Naive B cell (primary cell): ENCODE data around the gene GBX1. TPM values are rescaled to one million over a fixed set of nuclear protein-coding genes. Genes with fewer than 3 reads are reported as not detected.

Source experiments
- ATAC-seq, 2 donors: fragments of 150-1000 bp; cut with Tn5 transposase; 2 replicates each; pipeline ENCODE4 v1.10.0; 2021; ENCODE audit warnings: low read depth in 2 of 2, mild to moderate bottlenecking in 2 of 2, moderate library complexity in 2 of 2
- DNase-seq: peaks from one replicate; pipeline ENCODE4 v3.0.0; 2022
- H3K27ac Mint-ChIP-seq, 6 donors: one replicate each; pipeline ENCODE4 v1.8.0; 2020 to 2022; ENCODE audit warnings: mild to moderate bottlenecking in 6 of 6, mixed read lengths in 6 of 6, moderate library complexity in 5 of 6, inconsistent platforms in 2 of 6
- H3K27me3 Mint-ChIP-seq, 3 donors: one replicate each; pipeline ENCODE4 v1.8.0; 2021 to 2022; ENCODE audit warnings: mixed read lengths in 3 of 3, mild to moderate bottlenecking in 1 of 3
- H3K36me3 Mint-ChIP-seq, 2 donors: one replicate each; pipeline ENCODE4 v1.8.0; 2020 to 2022; ENCODE audit warnings: mixed read lengths in 2 of 2, inconsistent platforms in 1 of 2, mild to moderate bottlenecking in 1 of 2
- H3K4me1 Mint-ChIP-seq, 3 donors: one replicate each; pipeline ENCODE4 v1.8.0; 2020 to 2022; ENCODE audit warnings: mixed read lengths in 3 of 3, inconsistent platforms in 1 of 3, mild to moderate bottlenecking in 1 of 3, moderate library complexity in 1 of 3
- H3K4me3 Mint-ChIP-seq, 8 donors: one replicate each; pipeline ENCODE4 v1.8.0; 2020 to 2022; ENCODE audit warnings: mild to moderate bottlenecking in 8 of 8, mixed read lengths in 8 of 8, moderate library complexity in 8 of 8, inconsistent platforms in 2 of 8
- H3K9me3 Mint-ChIP-seq, 7 donors: one replicate each; pipeline ENCODE4 v1.8.0; 2020 to 2022; ENCODE audit warnings: mixed read lengths in 7 of 7, mild to moderate bottlenecking in 5 of 7, inconsistent platforms in 2 of 7, moderate library complexity in 1 of 7
- polyA plus RNA-seq, 6 donors: library from polyadenylated mRNA; unstranded; fragments of 300-500 nt; fragmentation: Illumina TruSeq; gene quantifications; one replicate each; pipeline ENCODE4 v1.2.3, GENCODE V29; 2021; ENCODE audit warnings: low read depth in 6 of 6

GBX1 gene
- polyA plus RNA-seq, 6 donors from 2014 or later: not detected

DNA sequence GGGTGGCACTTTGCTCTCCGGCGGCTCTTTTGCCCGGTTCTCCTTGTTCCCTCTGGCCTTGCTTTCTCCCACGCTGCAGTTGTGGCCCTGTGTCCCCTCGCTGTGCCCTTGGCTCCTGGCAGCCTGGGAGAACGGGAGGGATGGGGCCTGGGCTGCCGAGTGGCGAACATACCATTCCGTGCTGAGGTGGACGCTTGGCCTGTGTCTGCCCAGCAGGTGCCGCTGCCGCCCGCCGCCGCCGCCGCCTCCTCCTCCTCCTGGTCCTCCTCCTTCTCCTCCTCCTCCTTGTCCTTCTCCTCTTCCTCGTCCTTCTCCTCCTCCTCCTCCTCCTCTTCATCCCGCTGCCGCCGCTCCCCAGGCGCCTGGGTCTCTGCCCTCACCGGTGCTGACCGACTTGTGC, 45.2 kb downstream of the GBX1 start:
- Mint-ChIP-seq H3K27me3 (peaks cover 24 to 45% (median 34%) of the 10 kb centered on the region in 3 donors), H3K27ac (peak overlapping the region in 1 of 6 donors; percentile 90), H3K4me1 (peaks cover 7 to 9% (median 9%) of the 10 kb centered on the region in 3 donors), H3K9me3 (no peaks in the 10 kb centered on the region), H3K4me3 (no peak overlapping the region), H3K36me3 (no peaks in the 10 kb centered on the region)
- no peak for ATAC-seq
- DNase-seq: no peak

DNA sequence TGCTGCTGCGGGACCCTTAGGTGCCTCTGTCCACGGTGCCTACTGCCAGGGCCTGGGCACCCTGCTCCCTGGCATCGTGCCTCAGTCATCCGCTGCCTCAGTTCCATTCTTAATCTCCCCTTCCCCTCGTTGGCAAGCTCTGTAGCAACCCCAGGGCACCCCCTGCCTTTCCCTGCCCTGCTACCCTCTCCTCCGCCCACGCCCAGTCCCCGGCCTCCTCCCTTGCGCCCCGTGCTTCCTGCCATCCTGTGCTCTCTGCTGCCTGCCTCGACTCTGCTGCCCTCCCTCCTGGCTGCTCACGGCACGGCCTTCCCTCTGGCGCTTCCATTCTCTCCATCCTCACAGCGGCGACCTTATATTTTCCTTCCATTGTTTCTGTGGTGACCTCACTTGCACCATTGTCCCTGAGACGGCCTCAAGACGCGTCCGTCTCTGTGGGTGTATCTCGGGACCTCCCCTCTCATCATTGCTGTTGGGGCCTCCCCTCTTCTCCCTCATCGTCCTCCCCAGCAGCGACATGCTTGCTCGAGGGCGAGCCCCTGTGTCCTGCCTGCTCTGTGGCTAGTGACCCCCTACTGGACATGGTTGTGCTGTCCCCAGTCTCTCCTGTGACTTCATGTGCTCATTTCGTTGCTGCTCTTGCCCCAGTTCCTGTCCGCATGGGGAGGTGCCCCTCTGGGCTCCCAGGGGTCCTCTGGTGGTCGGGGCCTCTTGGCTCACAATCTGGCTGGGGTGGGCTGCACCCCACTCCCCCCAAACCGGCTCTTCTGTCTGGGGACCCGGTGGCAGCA, 45.9 kb downstream of the GBX1 start:
- Mint-ChIP-seq H3K36me3 (no peaks in the 10 kb centered on the region), H3K4me1 (peaks cover 7 to 9% (median 9%) of the 10 kb centered on the region in 3 donors), H3K27me3 (peaks cover 24 to 52% (median 41%) of the 10 kb centered on the region in 3 donors), H3K9me3 (no peaks in the 10 kb centered on the region), H3K4me3 (no peak overlapping the region), H3K27ac (peak overlapping the region in 3 of 6 donors; percentile 37 to 72 (median 54))
- DNase-seq (no peak), ATAC-seq (no peak)

DNA sequence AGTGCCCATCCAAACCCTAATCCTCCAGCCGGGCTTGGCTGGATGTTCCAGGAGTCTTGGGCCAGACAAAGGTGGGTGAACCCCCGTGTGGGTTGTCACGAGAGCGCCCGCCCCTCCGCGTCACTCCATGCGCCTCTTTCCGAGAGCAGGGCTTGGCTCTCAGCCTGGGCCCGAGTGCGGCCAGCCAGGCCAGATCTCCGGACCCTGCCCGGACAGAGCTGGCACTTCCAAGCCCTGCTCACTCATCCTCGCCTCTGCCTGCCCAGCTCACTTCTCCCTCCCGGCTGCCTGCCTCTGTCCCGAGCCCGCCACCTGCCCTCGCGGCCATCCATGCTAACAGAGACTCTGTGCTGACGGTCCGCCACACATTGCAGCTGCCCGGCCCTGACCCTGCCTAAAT, 46.6 kb downstream of the GBX1 start:
- H3K36me3 Mint-ChIP-seq: no peaks in the 10 kb centered on the region
- peak overlapping the region in 1 of 6 donors; percentile 57 for H3K27ac Mint-ChIP-seq
- H3K27me3 Mint-ChIP-seq: peaks cover 24 to 59% (median 45%) of the 10 kb centered on the region in 3 donors
- DNase-seq (no peak), ATAC-seq (no peak)
- no peaks in the 10 kb centered on the region for H3K9me3 Mint-ChIP-seq
- peaks cover 9% of the 10 kb centered on the region in 3 donors for H3K4me1 Mint-ChIP-seq
- H3K4me3 Mint-ChIP-seq: peak overlapping the region in 1 of 8 donors; percentile 76

DNA sequence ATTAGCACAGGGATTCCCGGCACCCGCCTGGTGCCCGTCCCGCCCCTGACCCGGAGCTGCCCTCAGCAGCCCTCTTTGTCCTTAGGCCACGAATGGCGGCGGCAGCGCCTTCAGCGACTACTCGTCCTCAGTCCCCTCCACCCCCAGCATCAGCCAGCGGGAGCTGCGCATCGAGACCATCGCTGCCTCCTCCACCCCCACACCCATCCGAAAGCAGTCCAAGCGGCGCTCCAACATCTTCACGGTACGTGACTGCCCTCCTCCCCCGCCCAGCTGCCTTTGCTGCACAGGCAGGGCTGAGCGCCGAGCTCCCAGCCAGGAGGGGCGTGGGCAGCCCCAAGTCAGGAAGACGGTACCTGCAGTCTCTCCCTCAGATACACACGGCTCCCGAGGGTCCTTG, 47.6 kb downstream of the GBX1 start:
- ATAC-seq (no peak), DNase-seq (no peak)
- Mint-ChIP-seq H3K27me3 (peaks cover 24 to 59% (median 50%) of the 10 kb centered on the region in 3 donors), H3K9me3 (no peaks in the 10 kb centered on the region), H3K4me3 (no peak overlapping the region), H3K4me1 (peaks cover 9 to 13% (median 9%) of the 10 kb centered on the region in 3 donors), H3K27ac (no peak overlapping the region), H3K36me3 (no peaks in the 10 kb centered on the region)

DNA sequence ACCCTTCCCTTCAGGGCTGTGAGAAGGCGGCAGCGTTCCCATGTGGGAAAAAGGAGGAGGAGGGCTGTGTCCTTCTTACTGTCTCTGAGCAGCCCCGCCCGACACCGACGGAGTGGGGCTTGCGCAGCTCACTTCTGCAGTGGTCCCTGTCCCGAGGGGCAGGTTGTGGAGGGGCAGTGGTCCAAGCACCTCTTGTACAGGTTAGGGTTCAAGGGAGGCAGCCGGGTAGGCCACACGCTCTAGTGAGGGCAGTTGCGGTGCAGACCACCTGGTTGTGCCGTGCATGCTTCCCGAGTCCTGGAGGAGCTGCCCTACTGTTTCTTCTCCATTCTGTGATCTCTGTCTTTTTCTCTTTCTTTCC, 48.5 kb downstream of the GBX1 start:
- peak overlapping the region in 2 of 8 donors; percentile 10 to 55 for H3K4me3 Mint-ChIP-seq
- peaks cover 17 to 51% (median 47%) of the 10 kb centered on the region in 3 donors for H3K27me3 Mint-ChIP-seq
- no peak for DNase-seq
- H3K36me3 Mint-ChIP-seq: no peaks in the 10 kb centered on the region
- no peak overlapping the region for H3K27ac Mint-ChIP-seq
- peaks cover 5 to 12% (median 8%) of the 10 kb centered on the region in 3 donors for H3K4me1 Mint-ChIP-seq
- ATAC-seq: no peak
- H3K9me3 Mint-ChIP-seq: no peaks in the 10 kb centered on the region

DNA sequence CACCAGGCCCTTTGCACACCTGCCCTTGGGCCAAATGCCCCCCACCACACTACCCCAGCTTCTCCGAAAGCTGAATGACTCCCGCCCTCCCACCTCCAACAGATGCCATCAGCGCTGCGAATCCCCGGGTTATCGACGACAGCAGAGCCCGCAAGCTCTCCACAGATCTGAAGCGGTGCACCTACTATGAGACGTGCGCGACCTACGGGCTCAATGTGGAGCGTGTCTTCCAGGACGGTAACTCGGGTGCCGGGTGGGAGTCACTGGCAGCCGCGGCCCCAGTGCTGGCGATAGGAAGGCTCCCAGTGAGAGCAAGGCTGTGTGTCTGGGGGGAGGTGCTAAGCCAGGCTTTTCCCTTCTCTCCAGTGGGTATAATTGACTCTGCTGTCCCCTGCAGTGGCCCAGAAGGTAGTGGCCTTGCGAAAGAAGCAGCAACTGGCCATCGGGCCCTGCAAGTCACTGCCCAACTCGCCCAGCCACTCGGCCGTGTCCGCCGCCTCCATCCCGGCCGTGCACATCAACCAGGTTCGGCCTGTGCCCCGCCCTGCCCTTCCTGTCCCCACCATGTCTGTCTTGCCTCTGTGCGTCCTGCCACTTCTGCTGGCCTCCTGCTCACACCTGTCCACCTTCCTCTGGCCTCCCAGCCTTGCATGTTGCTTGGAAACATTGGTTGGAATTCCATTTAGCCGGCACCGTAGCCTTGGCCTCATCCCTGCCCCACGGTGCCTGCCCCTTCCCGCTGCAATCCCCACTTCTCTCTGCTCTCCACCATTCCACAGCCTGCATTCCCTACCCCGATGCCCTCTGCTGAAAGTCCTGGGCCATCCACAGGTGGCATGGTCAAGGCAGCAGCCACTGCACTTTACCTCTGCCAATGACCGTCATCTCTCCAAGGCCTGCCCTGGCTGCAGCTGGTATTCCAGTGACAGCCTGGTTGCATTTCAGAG, 49.1 kb downstream of the GBX1 start:
- ATAC-seq (no peak), DNase-seq (no peak)
- Mint-ChIP-seq H3K27me3 (peaks cover 21 to 49% (median 40%) of the 10 kb centered on the region in 3 donors), H3K27ac (no peak overlapping the region), H3K4me3 (no peak overlapping the region), H3K9me3 (no peaks in the 10 kb centered on the region), H3K36me3 (no peaks in the 10 kb centered on the region), H3K4me1 (peaks cover 0 to 9% (median 4%) of the 10 kb centered on the region in 3 donors)

DNA sequence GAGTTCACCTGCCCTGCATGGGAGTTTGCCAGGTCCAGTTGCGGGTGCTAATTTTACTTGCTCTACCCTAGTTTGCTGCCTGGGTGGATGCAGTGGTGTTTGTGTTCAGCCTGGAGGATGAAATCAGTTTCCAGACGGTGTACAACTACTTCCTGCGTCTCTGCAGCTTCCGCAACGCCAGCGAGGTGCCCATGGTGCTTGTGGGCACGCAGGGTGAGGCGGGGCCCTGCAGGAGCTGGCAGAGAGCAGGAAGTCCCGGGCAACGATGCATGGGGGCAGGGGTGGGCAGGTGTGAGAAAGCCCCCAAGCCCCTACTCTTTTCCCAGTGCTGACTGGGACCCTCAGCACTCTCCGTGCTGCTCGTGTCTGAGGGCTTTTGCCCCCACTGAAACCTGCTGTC, 49.9 kb downstream of the GBX1 start:
- DNase-seq: no peak
- peak overlapping the region in 2 of 8 donors; percentile 41 to 51 for H3K4me3 Mint-ChIP-seq
- H3K27me3 Mint-ChIP-seq: peaks cover 26 to 54% (median 46%) of the 10 kb centered on the region in 3 donors
- no peaks in the 10 kb centered on the region for H3K36me3 Mint-ChIP-seq
- H3K9me3 Mint-ChIP-seq: no peaks in the 10 kb centered on the region
- peak overlapping the region in 1 of 6 donors; percentile 29 for H3K27ac Mint-ChIP-seq
- H3K4me1 Mint-ChIP-seq: peaks cover 0 to 9% (median 4%) of the 10 kb centered on the region in 3 donors
- peak in 1 of 2 donors; percentile 30 for ATAC-seq

DNA sequence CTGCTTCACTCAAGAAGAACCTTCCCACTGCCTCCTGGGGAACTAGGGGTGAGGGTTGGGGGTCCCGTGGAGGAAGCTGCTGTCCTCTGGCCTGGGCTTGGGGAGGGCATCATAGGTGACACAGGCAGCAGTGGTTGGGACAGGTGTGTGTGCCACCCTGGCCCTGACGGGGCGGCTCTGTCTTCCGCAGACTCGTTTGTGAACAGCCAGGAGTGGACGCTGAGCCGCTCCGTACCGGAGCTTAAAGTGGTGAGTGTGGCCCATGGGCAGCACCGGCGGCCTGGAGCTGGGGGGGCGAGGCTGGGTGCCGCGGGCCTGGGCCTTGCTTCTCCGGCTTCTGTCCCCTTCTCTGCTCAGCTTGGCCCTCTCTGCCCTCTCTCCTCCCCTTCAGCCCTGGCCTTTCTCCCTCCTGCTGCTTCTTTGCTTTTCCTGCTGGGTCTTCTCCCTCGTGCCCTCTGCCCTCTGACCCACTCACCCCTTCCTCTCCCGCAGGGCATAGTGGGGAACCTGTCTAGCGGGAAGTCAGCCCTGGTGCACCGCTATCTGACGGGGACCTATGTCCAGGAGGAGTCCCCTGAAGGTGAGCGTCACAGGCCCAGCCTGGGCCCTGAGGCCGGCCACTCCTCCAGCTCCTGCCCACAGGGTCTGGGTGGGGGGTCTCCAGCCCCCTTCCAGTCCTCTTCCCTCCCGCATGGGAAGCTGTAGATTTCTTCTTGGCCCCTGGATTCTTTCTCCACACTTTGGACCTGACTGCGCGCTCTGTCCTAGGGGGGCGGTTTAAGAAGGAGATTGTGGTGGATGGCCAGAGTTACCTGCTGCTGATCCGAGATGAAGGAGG, 50.7 kb downstream of the GBX1 start:
- Mint-ChIP-seq H3K27ac (peak overlapping the region in 1 of 6 donors; percentile 57), H3K4me3 (peak overlapping the region in 4 of 8 donors; percentile 10 to 51 (median 25)), H3K36me3 (no peaks in the 10 kb centered on the region), H3K4me1 (peaks cover 0 to 9% (median 4%) of the 10 kb centered on the region in 3 donors), H3K9me3 (no peaks in the 10 kb centered on the region), H3K27me3 (peaks cover 26 to 61% (median 51%) of the 10 kb centered on the region in 3 donors)
- no peak for DNase-seq
- ATAC-seq: no peak

DNA sequence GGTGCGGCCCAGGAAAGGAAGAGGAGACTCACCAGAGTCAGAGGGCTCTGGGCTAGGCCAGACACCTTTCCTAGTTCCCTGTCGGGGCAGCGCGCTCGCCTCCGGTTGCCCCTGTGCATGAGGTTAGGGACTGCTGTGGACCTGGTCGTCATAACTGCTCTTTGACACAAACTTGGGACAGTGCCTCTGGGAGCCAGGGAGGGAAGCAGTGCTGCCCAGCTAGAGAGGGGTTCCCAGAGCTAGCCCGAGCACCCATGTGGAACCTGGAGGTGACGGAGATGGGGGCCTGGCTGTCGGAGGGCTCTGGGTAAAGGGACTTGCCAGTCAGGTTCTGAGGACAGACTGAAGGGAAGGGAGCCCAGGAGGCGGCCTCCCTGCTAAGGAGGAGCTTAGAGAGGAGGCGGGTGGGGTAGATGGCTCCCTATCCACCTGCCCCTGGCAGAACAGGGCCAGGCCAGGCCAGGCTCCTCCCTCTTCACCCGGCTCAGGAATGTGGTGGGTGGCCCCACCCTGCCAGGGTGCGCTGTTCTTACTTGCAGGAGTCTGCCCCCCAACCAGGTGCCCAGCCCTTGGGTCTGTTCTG, 51.6 kb downstream of the GBX1 start:
- Mint-ChIP-seq H3K36me3 (no peaks in the 10 kb centered on the region), H3K27ac (no peak overlapping the region), H3K4me1 (peaks cover 0 to 9% (median 0%) of the 10 kb centered on the region in 3 donors), H3K27me3 (peaks cover 22 to 53% (median 44%) of the 10 kb centered on the region in 3 donors), H3K4me3 (peak overlapping the region in 6 of 8 donors; percentile 15 to 72 (median 48)), H3K9me3 (no peaks in the 10 kb centered on the region)
- no peak for DNase-seq
- no peak for ATAC-seq

DNA sequence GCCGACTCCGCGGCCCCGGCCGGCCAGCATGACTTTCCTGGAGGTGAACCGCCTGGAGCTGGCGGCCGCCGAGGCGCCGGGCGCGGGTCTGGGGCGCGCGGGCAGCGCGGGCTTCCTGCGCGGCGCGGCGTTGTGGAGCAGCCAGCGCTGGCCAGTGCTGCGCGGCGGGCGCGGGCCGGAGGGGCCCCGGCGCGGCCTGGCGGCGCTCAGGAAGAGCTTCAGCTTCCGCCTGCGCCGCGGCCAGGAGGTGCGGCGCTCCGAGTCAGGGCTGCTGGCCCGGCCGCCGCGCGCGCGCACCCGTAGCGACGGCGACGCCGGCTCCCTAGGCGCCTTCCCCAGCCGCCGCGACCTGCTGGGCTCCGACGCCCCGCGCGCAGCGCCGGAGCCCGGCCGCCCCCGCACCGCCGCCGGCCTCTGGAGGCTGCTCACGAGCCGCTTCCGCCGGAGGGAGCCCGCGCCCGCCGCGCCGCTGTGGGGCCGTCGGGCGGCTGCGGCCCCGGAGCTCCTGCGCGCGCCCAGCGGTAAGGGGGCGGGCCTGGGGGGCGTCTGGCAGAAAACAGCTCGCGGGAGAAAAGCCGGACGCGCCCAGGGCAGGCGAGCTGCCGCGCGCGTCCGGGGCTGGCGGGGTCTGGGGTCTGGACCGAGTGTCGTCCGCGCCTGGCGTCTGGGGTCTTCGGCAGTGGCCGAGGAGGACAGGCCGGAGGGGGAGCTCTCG, 52.2 kb downstream of the GBX1 start:
- ATAC-seq: peak; percentile 25 to 40
- no peaks in the 10 kb centered on the region for H3K36me3 Mint-ChIP-seq

DNA sequence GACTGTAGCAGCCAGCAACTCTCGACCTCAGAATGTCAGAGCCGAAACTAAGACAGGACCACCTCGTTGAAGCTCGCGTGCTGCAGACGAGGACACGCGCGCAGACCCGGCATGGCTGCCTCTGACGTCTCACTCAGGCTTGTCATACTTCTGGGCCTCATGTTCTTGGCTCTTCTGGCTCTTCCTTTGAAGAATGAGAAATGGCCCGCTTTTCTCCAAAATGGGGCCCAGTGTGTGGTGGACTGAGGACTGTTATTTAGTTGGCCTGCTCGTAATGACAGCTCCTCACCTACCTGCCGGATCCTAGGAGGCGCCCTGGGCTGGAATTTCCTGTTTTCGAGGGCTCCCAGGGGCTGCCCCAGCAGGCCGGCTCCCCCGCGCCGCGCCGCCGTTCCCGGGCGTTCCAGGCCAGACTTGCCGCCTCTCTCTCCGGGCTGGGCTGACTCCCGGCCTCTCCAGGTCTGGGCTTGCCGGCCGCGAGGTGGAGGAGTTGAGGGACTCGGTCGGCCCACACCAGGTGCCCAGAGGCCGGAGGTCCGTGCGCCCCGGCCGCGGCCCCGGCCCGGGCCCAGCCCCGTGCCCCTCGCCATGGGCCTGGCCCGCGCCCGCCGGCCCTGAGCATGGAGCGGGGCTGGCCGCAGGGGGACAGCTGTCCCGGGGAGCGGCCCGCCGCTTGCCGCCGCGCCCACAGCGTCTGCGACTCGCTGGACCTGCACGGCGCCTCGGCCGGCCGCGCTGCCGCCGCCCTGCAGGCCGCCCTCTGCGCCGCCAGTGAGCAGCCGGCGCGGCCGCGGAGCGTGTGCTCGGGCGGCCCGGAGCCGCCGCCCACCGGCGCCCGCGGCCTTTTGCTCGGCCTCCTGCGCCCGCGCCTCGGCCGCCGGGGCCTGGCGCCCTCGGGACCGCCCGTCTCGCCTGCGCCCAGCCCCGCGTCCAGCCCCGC, 53.1 kb downstream of the GBX1 start:
- Mint-ChIP-seq H3K36me3 (no peaks in the 10 kb centered on the region), H3K27me3 (peaks cover 22 to 65% (median 50%) of the 10 kb centered on the region in 3 donors), H3K9me3 (no peaks in the 10 kb centered on the region), H3K27ac (no peak overlapping the region), H3K4me3 (peak overlapping the region in 5 of 8 donors; percentile 3 to 49 (median 29)), H3K4me1 (peaks cover 0 to 9% (median 0%) of the 10 kb centered on the region in 3 donors)
- ATAC-seq: no peak
- DNase-seq: no peak

More for the DNA sequence above, 52.2 kb downstream of the GBX1 start:
- Mint-ChIP-seq H3K9me3 (no peaks in the 10 kb centered on the region), H3K27me3 (peaks cover 22 to 58% (median 48%) of the 10 kb centered on the region in 3 donors), H3K27ac (no peak overlapping the region), H3K4me1 (peaks cover 0 to 9% (median 0%) of the 10 kb centered on the region in 3 donors), H3K4me3 (peak overlapping the region in 6 of 8 donors; percentile 15 to 72 (median 48))
- DNase-seq: no peak
